ENCODE measurements around the gene HTT.

DNA sequence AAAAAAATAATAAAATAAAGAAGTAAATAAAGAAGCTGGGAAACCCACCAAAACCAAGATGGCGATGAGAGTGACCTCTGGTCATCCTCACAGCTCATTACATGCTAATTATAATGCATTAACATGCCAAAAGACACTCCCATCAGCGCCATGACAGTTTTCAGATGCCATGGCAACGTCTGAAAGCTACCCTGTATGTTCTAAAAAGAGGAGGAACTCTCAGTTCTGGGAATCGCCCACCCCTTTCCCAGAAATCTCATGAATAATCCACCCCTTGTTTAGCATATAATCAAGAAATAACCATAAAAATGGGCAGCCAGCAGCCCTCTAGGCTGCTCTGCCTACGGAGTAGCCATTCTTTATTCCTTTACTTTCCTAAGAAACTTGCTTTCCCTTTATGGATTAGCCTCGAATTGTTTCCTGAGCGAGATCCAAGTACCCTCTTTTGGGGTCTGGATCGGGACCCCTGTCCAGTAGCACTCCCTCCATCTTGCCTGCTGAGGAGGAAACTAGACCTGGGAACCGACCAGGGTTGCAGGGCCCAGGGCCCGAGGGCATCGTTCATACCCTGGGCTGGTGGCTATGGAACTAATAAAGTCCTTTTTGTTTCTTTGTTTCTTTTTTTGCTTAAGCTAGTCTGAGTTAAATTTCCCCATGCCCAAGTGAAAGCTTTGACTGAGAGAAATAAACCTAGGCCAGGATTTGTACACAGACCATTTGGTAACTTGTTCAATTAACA is 31.0 kb upstream of the HTT start:
- TF ChIP-seq SP1 (CRISPR knock-in tag; conservative IDR thresholded peaks at IDR 0.05) = no peak
- TF ChIP-seq, protein P1, sequence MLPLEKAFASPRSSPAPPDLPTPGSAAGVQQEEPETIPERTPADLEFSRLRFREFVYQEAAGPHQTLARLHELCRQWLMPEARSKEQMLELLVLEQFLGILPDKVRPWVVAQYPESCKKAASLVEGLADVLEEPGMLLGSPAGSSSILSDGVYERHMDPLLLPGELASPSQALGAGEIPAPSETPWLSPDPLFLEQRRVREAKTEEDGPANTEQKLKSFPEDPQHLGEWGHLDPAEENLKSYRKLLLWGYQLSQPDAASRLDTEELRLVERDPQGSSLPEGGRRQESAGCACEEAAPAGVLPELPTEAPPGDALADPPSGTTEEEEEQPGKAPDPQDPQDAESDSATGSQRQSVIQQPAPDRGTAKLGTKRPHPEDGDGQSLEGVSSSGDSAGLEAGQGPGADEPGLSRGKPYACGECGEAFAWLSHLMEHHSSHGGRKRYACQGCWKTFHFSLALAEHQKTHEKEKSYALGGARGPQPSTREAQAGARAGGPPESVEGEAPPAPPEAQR (CRISPR knock-in tag; IDR thresholded peaks at IDR 0.05) = no peak
- TF ChIP-seq, protein P2, sequence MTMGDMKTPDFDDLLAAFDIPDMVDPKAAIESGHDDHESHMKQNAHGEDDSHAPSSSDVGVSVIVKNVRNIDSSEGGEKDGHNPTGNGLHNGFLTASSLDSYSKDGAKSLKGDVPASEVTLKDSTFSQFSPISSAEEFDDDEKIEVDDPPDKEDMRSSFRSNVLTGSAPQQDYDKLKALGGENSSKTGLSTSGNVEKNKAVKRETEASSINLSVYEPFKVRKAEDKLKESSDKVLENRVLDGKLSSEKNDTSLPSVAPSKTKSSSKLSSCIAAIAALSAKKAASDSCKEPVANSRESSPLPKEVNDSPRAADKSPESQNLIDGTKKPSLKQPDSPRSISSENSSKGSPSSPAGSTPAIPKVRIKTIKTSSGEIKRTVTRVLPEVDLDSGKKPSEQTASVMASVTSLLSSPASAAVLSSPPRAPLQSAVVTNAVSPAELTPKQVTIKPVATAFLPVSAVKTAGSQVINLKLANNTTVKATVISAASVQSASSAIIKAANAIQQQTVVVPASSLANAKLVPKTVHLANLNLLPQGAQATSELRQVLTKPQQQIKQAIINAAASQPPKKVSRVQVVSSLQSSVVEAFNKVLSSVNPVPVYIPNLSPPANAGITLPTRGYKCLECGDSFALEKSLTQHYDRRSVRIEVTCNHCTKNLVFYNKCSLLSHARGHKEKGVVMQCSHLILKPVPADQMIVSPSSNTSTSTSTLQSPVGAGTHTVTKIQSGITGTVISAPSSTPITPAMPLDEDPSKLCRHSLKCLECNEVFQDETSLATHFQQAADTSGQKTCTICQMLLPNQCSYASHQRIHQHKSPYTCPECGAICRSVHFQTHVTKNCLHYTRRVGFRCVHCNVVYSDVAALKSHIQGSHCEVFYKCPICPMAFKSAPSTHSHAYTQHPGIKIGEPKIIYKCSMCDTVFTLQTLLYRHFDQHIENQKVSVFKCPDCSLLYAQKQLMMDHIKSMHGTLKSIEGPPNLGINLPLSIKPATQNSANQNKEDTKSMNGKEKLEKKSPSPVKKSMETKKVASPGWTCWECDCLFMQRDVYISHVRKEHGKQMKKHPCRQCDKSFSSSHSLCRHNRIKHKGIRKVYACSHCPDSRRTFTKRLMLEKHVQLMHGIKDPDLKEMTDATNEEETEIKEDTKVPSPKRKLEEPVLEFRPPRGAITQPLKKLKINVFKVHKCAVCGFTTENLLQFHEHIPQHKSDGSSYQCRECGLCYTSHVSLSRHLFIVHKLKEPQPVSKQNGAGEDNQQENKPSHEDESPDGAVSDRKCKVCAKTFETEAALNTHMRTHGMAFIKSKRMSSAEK (CRISPR knock-in tag; IDR thresholded peaks at IDR 0.05; ENCODE audit: borderline replicate concordance) = no peak
- TF ChIP-seq, protein P3, sequence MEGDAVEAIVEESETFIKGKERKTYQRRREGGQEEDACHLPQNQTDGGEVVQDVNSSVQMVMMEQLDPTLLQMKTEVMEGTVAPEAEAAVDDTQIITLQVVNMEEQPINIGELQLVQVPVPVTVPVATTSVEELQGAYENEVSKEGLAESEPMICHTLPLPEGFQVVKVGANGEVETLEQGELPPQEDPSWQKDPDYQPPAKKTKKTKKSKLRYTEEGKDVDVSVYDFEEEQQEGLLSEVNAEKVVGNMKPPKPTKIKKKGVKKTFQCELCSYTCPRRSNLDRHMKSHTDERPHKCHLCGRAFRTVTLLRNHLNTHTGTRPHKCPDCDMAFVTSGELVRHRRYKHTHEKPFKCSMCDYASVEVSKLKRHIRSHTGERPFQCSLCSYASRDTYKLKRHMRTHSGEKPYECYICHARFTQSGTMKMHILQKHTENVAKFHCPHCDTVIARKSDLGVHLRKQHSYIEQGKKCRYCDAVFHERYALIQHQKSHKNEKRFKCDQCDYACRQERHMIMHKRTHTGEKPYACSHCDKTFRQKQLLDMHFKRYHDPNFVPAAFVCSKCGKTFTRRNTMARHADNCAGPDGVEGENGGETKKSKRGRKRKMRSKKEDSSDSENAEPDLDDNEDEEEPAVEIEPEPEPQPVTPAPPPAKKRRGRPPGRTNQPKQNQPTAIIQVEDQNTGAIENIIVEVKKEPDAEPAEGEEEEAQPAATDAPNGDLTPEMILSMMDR (IDR thresholded peaks at IDR 0.05) = no peak
- TF ChIP-seq, protein P4, sequence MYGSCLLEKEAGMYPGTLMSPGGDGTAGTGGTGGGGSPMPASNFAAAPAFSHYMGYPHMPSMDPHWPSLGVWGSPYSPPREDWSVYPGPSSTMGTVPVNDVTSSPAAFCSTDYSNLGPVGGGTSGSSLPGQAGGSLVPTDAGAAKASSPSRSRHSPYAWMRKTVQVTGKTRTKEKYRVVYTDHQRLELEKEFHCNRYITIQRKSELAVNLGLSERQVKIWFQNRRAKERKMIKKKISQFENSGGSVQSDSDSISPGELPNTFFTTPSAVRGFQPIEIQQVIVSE (CRISPR knock-in tag; IDR thresholded peaks at IDR 0.05; ENCODE audit: borderline replicate concordance) = no peak
- TF ChIP-seq CREB1 (CRISPR knock-in tag; IDR thresholded peaks at IDR 0.05) = no peak
- TF ChIP-seq, protein P5, sequence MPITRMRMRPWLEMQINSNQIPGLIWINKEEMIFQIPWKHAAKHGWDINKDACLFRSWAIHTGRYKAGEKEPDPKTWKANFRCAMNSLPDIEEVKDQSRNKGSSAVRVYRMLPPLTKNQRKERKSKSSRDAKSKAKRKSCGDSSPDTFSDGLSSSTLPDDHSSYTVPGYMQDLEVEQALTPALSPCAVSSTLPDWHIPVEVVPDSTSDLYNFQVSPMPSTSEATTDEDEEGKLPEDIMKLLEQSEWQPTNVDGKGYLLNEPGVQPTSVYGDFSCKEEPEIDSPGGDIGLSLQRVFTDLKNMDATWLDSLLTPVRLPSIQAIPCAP (CRISPR knock-in tag; IDR thresholded peaks at IDR 0.05) = no peak
- TF ChIP-seq TCF7 (CRISPR knock-in tag; IDR thresholded peaks at IDR 0.05; ENCODE audit: low read depth) = no peak
- TF ChIP-seq, protein P6, sequence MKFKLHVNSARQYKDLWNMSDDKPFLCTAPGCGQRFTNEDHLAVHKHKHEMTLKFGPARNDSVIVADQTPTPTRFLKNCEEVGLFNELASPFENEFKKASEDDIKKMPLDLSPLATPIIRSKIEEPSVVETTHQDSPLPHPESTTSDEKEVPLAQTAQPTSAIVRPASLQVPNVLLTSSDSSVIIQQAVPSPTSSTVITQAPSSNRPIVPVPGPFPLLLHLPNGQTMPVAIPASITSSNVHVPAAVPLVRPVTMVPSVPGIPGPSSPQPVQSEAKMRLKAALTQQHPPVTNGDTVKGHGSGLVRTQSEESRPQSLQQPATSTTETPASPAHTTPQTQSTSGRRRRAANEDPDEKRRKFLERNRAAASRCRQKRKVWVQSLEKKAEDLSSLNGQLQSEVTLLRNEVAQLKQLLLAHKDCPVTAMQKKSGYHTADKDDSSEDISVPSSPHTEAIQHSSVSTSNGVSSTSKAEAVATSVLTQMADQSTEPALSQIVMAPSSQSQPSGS (CRISPR knock-in tag; IDR thresholded peaks at IDR 0.05; ENCODE audit: borderline replicate concordance, low read depth) = no peak

Measured in WTC11 (cell line).